Endothelial cell of umbilical vein (primary cell): ENCODE measurements around the gene HDAC11. TPM values are rescaled to one million over a fixed set of nuclear protein-coding genes. Genes with fewer than 3 reads are reported as not detected.

Experiments used
- BruUV-seq: library from RNA; stranded (reverse); fragments of 400-500 nt; replicated peaks from 2 replicates; lab custom pipeline; 2021; lab: Mats Ljungman, UMichigan
- CTCF ChIA-PET: fragments of 300-600, 350-600 bp; sonication (Branson Sonifier 250); formaldehyde crosslinking; loops from one replicate; lab custom pipeline; 2021; ENCODE audit warnings: antibody characterized with exemption, inconsistent platforms; lab: Charles Lee
- POLR2A ChIA-PET: fragments of 300-600, 350-600 bp; sonication (Branson Sonifier 250); formaldehyde crosslinking; loops from one replicate; lab custom pipeline; 2021; ENCODE audit warnings: antibody characterized with exemption, inconsistent platforms; lab: Charles Lee
- DNase-seq: peaks from one replicate; pipeline ENCODE4 v3.0.0-alpha.2; 2011; ENCODE audit warnings: low read depth, low spot score
- FAIRE-seq: peaks from 2 replicates; lab custom pipeline; 2011; peaks lifted over from hg19 to GRCh38; lab: Jason Lieb, UNC
- H2AFZ ChIP-seq: 2 replicates; pipeline ENCODE4 v1.6.0; 2012; ENCODE audit warnings: low read depth, low read length, control low read depth, inconsistent platforms
- H3K27ac ChIP-seq: 2 replicates; pipeline ENCODE4 v1.5.1; 2011; ENCODE audit warnings: low read depth, mild to moderate bottlenecking, control low read depth, low read length, moderate library complexity; ENCODE audit not compliant: insufficient read depth
- H3K27me3 ChIP-seq, 2 experiments: 2 replicates each; pipeline versions ENCODE4 v1.6.0 to v1.6.1; 2011; ENCODE audit warnings: low read length in 2 of 2, mixed read lengths in 1 of 2; ENCODE audit not compliant: control insufficient read depth in 2 of 2, insufficient read depth in 2 of 2
- H3K36me3 ChIP-seq, 2 experiments: 2 replicates in 1 of 2; 3 replicates in 1 of 2; pipeline ENCODE4 v1.5.1; 2011; ENCODE audit warnings: low read length in 2 of 2, mild to moderate bottlenecking in 1 of 2, moderate library complexity in 1 of 2; ENCODE audit not compliant: control insufficient read depth in 2 of 2, insufficient read depth in 2 of 2; ENCODE audit errors: extremely low read depth in 1 of 2
- H3K4me1 ChIP-seq: 3 replicates; pipeline ENCODE4 v1.5.1; 2011; ENCODE audit warnings: mild to moderate bottlenecking, low read length; ENCODE audit not compliant: control insufficient read depth, insufficient read depth; ENCODE audit errors: extremely low read depth
- H3K4me2 ChIP-seq: 2 replicates; pipeline ENCODE4 v1.6.1; 2011; ENCODE audit warnings: low read length, control low read depth, mixed read lengths; ENCODE audit not compliant: insufficient read depth
- H3K4me3 ChIP-seq, 3 experiments: fragments of 200-600 bp in 1 of 3; sonication (generic), shearing (Covaris generic) in 1 of 3; replicated peaks in 1 of 3; 2 replicates each; pipeline ENCODE4 v1.5.1; 2011 to 2016; ENCODE audit warnings: control low read depth in 3 of 3, low read length in 3 of 3, mild to moderate bottlenecking in 2 of 3, inconsistent platforms in 1 of 3, low read depth in 1 of 3, moderate library complexity in 1 of 3; ENCODE audit not compliant: insufficient read depth in 1 of 3
- H3K79me2 ChIP-seq: 2 replicates; pipeline ENCODE4 v1.6.0; 2012; ENCODE audit warnings: low read length, inconsistent platforms; ENCODE audit not compliant: control insufficient read depth, insufficient read depth
- H3K9ac ChIP-seq: replicated peaks from 2 replicates; pipeline ENCODE3; 2011; ENCODE audit warnings: low read length, control low read depth; ENCODE audit not compliant: insufficient read depth; ENCODE audit errors: extremely low read depth
- H3K9me1 ChIP-seq: replicated peaks from 3 replicates; pipeline ENCODE4 v1.6.0; 2011; ENCODE audit warnings: mild to moderate bottlenecking, low read length; ENCODE audit not compliant: control insufficient read depth, insufficient read depth; ENCODE audit errors: extremely low read depth
- H3K9me3 ChIP-seq: replicated peaks from 2 replicates; pipeline ENCODE4 v1.5.1; 2012; ENCODE audit warnings: low read length, inconsistent platforms; ENCODE audit not compliant: control insufficient read depth, insufficient read depth
- H4K20me1 ChIP-seq: replicated peaks from 2 replicates; pipeline ENCODE3; 2011; ENCODE audit warnings: mild to moderate bottlenecking, low read length; ENCODE audit not compliant: control insufficient read depth, insufficient read depth; ENCODE audit errors: extremely low read depth
- CTCF ChIP-seq, 2 donors: IDR thresholded peaks; 1 replicate in 1 of 2; 2 replicates in 1 of 2; pipeline ENCODE4 v1.5.1; 2011; ENCODE audit warnings: low read length in 2 of 2, mild to moderate bottlenecking in 2 of 2, moderate library complexity in 2 of 2, control low read depth in 1 of 2, inconsistent platforms in 1 of 2, low read depth in 1 of 2; ENCODE audit not compliant: insufficient read depth in 1 of 2; ENCODE audit errors: extremely low read depth in 1 of 2
- EZH2 ChIP-seq: IDR thresholded peaks from 2 replicates; pipeline ENCODE4 v1.6.1; 2012; ENCODE audit warnings: borderline replicate concordance, low read depth, mild to moderate bottlenecking, moderate library complexity, low read length, inconsistent platforms; ENCODE audit not compliant: severe bottlenecking
- FOS ChIP-seq: IDR thresholded peaks from 2 replicates; pipeline ENCODE4 v1.6.1; 2011; ENCODE audit warnings: mild to moderate bottlenecking, low read length, moderate library complexity, borderline replicate concordance; ENCODE audit not compliant: insufficient read depth
- GATA2 ChIP-seq: IDR thresholded peaks from 2 replicates; pipeline ENCODE4 v1.7.0; 2011; ENCODE audit warnings: low read depth, mild to moderate bottlenecking, moderate library complexity, mixed read lengths, low read length; ENCODE audit not compliant: insufficient read length, insufficient read depth
- JUN ChIP-seq: IDR thresholded peaks from 2 replicates; pipeline ENCODE4 v1.6.1; 2011; ENCODE audit warnings: borderline replicate concordance, low read depth; ENCODE audit not compliant: insufficient read length, insufficient read depth
- MYC ChIP-seq: IDR thresholded peaks from one replicate; pipeline ENCODE4 v1.6.1; 2011; ENCODE audit warnings: mild to moderate bottlenecking, low read depth, low read length
- POLR2A ChIP-seq: IDR thresholded peaks from 2 replicates; pipeline ENCODE4 v1.6.1; 2012; ENCODE audit warnings: low read depth, mild to moderate bottlenecking, control low read depth, low read length
- POLR2AphosphoS5 ChIP-seq: IDR thresholded peaks from 2 replicates; pipeline ENCODE4 v1.6.1; 2012; ENCODE audit warnings: low read depth, mild to moderate bottlenecking, control low read depth, low read length, moderate library complexity; ENCODE audit not compliant: insufficient read depth
- dilution Hi-C: fragments of 300-500 bp; cut with MboI; formaldehyde crosslinking; loops from one replicate; pipeline ENCODE4 v1.15.0; 2019; ENCODE audit warnings: low sequenced_read_pairs; ENCODE audit not compliant: extremely low pct_ligation_motif_present
- intact Hi-C: fragments of 100-400 bp; cut with micrococcal nuclease; formaldehyde crosslinking; loops from one replicate; pipeline ENCODE4 v1.10.0; 2022
- polyA plus RNA-seq, 4 experiments: library from polyadenylated mRNA; depleted of rRNA in 3 of 4; stranded (reverse) in 3 of 4; unstranded in 1 of 4; fragments of >200 nt; gene quantifications; 2 replicates each; pipeline versions ENCODE4 v1.2.1 to v1.2.3, GENCODE V29; 2011 to 2012; ENCODE audit warnings: missing spikeins in 1 of 4
- total RNA-seq: library from RNA; stranded (reverse); gene quantifications from 2 replicates; pipeline ENCODE4 v1.2.3, GENCODE V29; 2021
- TF ChIP-seq, protein P1 (sequence below): IDR thresholded peaks from 2 replicates; pipeline ENCODE4 v1.6.1; 2011; ENCODE audit not compliant: insufficient read depth, insufficient read length

HDAC11 gene
- total and polyA plus RNA-seq, 2 donors (not counting 3 experiments of a cell fraction or from before 2014, with no cell fraction given), result 6.8 to 8.8 TPM

GRCh38 chr3:13509816-13510192 is 29.7 kb downstream of the HDAC11 start:
- Histone ChIP-seq H3K4me1 (no peaks in the 10 kb centered on the region), H3K36me3 (no peaks in the 10 kb centered on the region), H3K27ac (no peak overlapping the region), H3K27me3 (no peaks in the 10 kb centered on the region), H4K20me1 (no peaks in the 10 kb centered on the region), H3K9me3 (no peaks in the 10 kb centered on the region), H3K9ac (no peak overlapping the region), H3K4me2 (no peak overlapping the region), H3K9me1 (no peaks in the 10 kb centered on the region), H3K79me2 (no peaks in the 10 kb centered on the region), H3K4me3 (no peak overlapping the region), H2AFZ (no peak overlapping the region)
- DNase-seq, result no peak
- TF ChIP-seq GATA2 (no peak), POLR2AphosphoS5 (no peak), FOS (no peak), POLR2A (no peak), EZH2 (no peak), JUN (no peak)
- intact Hi-C loops, result no loop called here
- no TSS peak for BruUV-seq
- dilution Hi-C loops, result no loop called here
- POLR2A ChIA-PET, result no interaction called here
- CTCF ChIA-PET, result interaction anchor here (1.2 kb wide), 1 partner anchor 12 kb away, joined by 3 read pairs; no protein-coding TSS in a partner anchor
- no peak for FAIRE-seq

- no peaks in the 10 kb centered on the region for H3K27me3 ChIP-seq
- DNase-seq (no peak), FAIRE-seq (no peak)
- intact Hi-C loops, result no loop called here
- no peaks in the 10 kb centered on the region for H3K79me2 ChIP-seq
- H3K9me1 ChIP-seq, result no peaks in the 10 kb centered on the region
- dilution Hi-C loops, result no loop called here
- no peak overlapping the region for H2AFZ ChIP-seq
- no TSS peak for BruUV-seq
- H3K4me3 ChIP-seq, result no peak overlapping the region
- H3K4me1 ChIP-seq, result no peaks in the 10 kb centered on the region
- no peak overlapping the region for H3K27ac ChIP-seq
- H3K9me3 ChIP-seq, result no peaks in the 10 kb centered on the region
- no peak overlapping the region for H3K9ac ChIP-seq
- H3K4me2 ChIP-seq, result no peak overlapping the region
- ChIA-PET POLR2A (no interaction called here), CTCF (interaction anchor here (2.2 kb wide), 1 partner anchor 136 kb away, joined by 9 read pairs; no protein-coding TSS in a partner anchor)
- H3K36me3 ChIP-seq, result no peaks in the 10 kb centered on the region
- no peak for TF ChIP-seq CTCF (IDR thresholded peaks at IDR 0.05; ENCODE audit: extremely low read depth in 1 of 2, insufficient read depth in 1 of 2, low read depth in 1 of 2, low read length in 2 of 2)
- no peak for TF ChIP-seq MYC
- TF ChIP-seq, protein P1, sequence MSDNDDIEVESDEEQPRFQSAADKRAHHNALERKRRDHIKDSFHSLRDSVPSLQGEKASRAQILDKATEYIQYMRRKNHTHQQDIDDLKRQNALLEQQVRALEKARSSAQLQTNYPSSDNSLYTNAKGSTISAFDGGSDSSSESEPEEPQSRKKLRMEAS, result no peak
- TF ChIP-seq FOS, result no peak
- TF ChIP-seq POLR2AphosphoS5, result no peak
- no peak for TF ChIP-seq POLR2A
- TF ChIP-seq JUN, result no peak
- no peak for TF ChIP-seq EZH2
- TF ChIP-seq GATA2, result no peak
- no peaks in the 10 kb centered on the region for H4K20me1 ChIP-seq
Measured at GRCh38 chr3:13512451-13512850, 32.3 kb downstream of the HDAC11 start.
